SK-N-SH (cell line): Measurements from ENCODE around the gene SH3BP1. TPM values are rescaled to one million over a fixed set of nuclear protein-coding genes. Genes with fewer than 3 reads are reported as not detected.

Source experiments
- CTCF ChIA-PET: fragments of 300-600, 350-600 bp; formaldehyde crosslinking; extraction: SDS; loops from one replicate; lab custom pipeline; 2021; lab: Yijun Ruan, JAX
- POLR2A ChIA-PET: fragments of 350-600 bp; sonication (Branson Sonifier 250); formaldehyde crosslinking; extraction: SDS; loops from one replicate; lab custom pipeline; 2020; ENCODE audit warnings: antibody characterized with exemption, inconsistent platforms; lab: Yijun Ruan, JAX
- DNase-seq: peaks from one replicate; pipeline ENCODE4 v3.0.0; 2012
- H2AFZ ChIP-seq: fragments of 200-600 bp; sonication (generic); 2 replicates; pipeline ENCODE4 v1.8.1; 2016; ENCODE audit warnings: antibody characterized with exemption, mild to moderate bottlenecking, low read depth
- H3F3A ChIP-seq: fragments of 200-600 bp; sonication (generic); replicated peaks from 2 replicates; pipeline ENCODE3; 2016; ENCODE audit warnings: antibody characterized with exemption, mild to moderate bottlenecking; ENCODE audit not compliant: insufficient read depth
- H3K27ac ChIP-seq, 2 experiments: fragments of 200-500 bp in 1 of 2; fragments of 200-600 bp in 1 of 2; sonication (Bioruptor generic) in 1 of 2; sonication (generic), shearing (Covaris generic) in 1 of 2; 2 replicates each; pipeline versions ENCODE4 v1.5.1 to v1.6.1; 2014 to 2016; ENCODE audit warnings: low read depth in 2 of 2, inconsistent platforms in 1 of 2, low read length in 1 of 2, mild to moderate bottlenecking in 1 of 2, mixed read lengths in 1 of 2
- H3K27me3 ChIP-seq: fragments of 200-600 bp; sonication (generic), shearing (Covaris generic); 2 replicates; pipeline ENCODE4 v1.6.1; 2016; ENCODE audit warnings: mixed run types; ENCODE audit not compliant: insufficient read depth
- H3K36me3 ChIP-seq, 2 experiments: fragments of 200-500 bp in 1 of 2; fragments of 200-600 bp in 1 of 2; sonication (Bioruptor generic) in 1 of 2; sonication (generic) in 1 of 2; replicated peaks in 1 of 2; 2 replicates each; pipeline versions ENCODE3 to v1.5.1; 2014 to 2016; ENCODE audit warnings: low read length in 1 of 2, mild to moderate bottlenecking in 1 of 2; ENCODE audit not compliant: insufficient read depth in 2 of 2, control insufficient read depth in 1 of 2
- H3K4me1 ChIP-seq, 2 experiments: fragments of 200-500 bp in 1 of 2; fragments of 200-600 bp in 1 of 2; sonication (Bioruptor generic) in 1 of 2; sonication (generic), shearing (Covaris generic) in 1 of 2; 2 replicates each; pipeline versions ENCODE4 v1.5.1 to v1.6.1; 2014 to 2016; ENCODE audit warnings: low read depth in 1 of 2, low read length in 1 of 2, mixed run types in 1 of 2; ENCODE audit not compliant: insufficient read depth in 2 of 2, control insufficient read depth in 1 of 2
- H3K4me2 ChIP-seq: fragments of 200-600 bp; sonication (generic), shearing (Covaris generic); 2 replicates; pipeline ENCODE4 v1.6.1; 2017; ENCODE audit warnings: mixed run types
- H3K4me3 ChIP-seq, 2 experiments: fragments of 200-500 bp in 1 of 2; fragments of 200-600 bp in 1 of 2; sonication (Bioruptor generic) in 1 of 2; sonication (generic), shearing (Covaris generic) in 1 of 2; 2 replicates each; pipeline versions ENCODE4 v1.5.1 to v1.8.1; 2014 to 2016; ENCODE audit warnings: low read depth in 2 of 2, inconsistent platforms in 1 of 2, low read length in 1 of 2, mild to moderate bottlenecking in 1 of 2, mixed read lengths in 1 of 2, moderate library complexity in 1 of 2
- H3K79me2 ChIP-seq: fragments of 200-600 bp; sonication (generic); 2 replicates; pipeline ENCODE4 v1.8.1; 2017; ENCODE audit warnings: mild to moderate bottlenecking; ENCODE audit not compliant: insufficient read depth
- H3K9ac ChIP-seq: fragments of 200-600 bp; sonication (generic); 2 replicates; pipeline ENCODE4 v1.6.1; 2017; ENCODE audit warnings: mixed run types
- H3K9me2 ChIP-seq: fragments of 200-600 bp; sonication (generic); 2 replicates; pipeline ENCODE4 v1.6.1; 2017; ENCODE audit warnings: mixed run types
- H3K9me3 ChIP-seq: fragments of 200-600 bp; sonication (generic); 2 replicates; pipeline ENCODE4 v1.6.1; 2017; ENCODE audit warnings: mixed run types, mild to moderate bottlenecking, moderate library complexity
- H4K20me1 ChIP-seq: fragments of 200-600 bp; sonication (generic); 2 replicates; pipeline ENCODE4 v1.6.1; 2017; ENCODE audit warnings: mild to moderate bottlenecking, mixed run types; ENCODE audit not compliant: insufficient read depth
- CHD2 ChIP-seq: fragments of 150-350 bp; IDR thresholded peaks from 2 replicates; pipeline ENCODE4 v1.6.1; 2018; ENCODE audit warnings: low read length; ENCODE audit not compliant: partially characterized antibody
- EP300 ChIP-seq, 2 experiments: IDR thresholded peaks; 2 replicates each; pipeline versions ENCODE4 v1.4.0 to v1.6.1; 2012; ENCODE audit warnings: borderline replicate concordance in 1 of 2, low read depth in 1 of 2, low read length in 1 of 2
- EZH2phosphoT487 ChIP-seq: fragments of 200-600 bp; sonication (generic); IDR thresholded peaks from 2 replicates; pipeline ENCODE4 v1.6.1; 2017; ENCODE audit warnings: low read depth, mixed run types, mild to moderate bottlenecking, antibody characterized with exemption, moderate library complexity, borderline replicate concordance
- FOSL2 ChIP-seq: IDR thresholded peaks from 2 replicates; pipeline ENCODE4 v1.4.0; 2012; ENCODE audit warnings: low read depth, mild to moderate bottlenecking, moderate library complexity, borderline replicate concordance
- FOXJ3 ChIP-seq: sonication (generic); formaldehyde crosslinking; IDR thresholded peaks from 2 replicates; pipeline ENCODE4 v1.5.1; 2020; ENCODE audit warnings: mild to moderate bottlenecking, missing genetic modification reagents
- GABPA ChIP-seq: IDR thresholded peaks from 2 replicates; pipeline ENCODE4 v1.4.0; 2012; ENCODE audit warnings: low read depth, mild to moderate bottlenecking
- GATA2 ChIP-seq: sonication (generic); formaldehyde crosslinking; IDR thresholded peaks from 2 replicates; pipeline ENCODE4 v1.5.0; 2020; ENCODE audit warnings: mild to moderate bottlenecking, missing genetic modification reagents
- MEF2A ChIP-seq: IDR thresholded peaks from 2 replicates; pipeline ENCODE4 v1.4.0; 2012; ENCODE audit warnings: low read depth, borderline replicate concordance
- NFIC ChIP-seq: IDR thresholded peaks from 2 replicates; pipeline ENCODE4 v1.4.0; 2012; ENCODE audit warnings: borderline replicate concordance
- POLR2AphosphoS5 ChIP-seq: IDR thresholded peaks from 2 replicates; pipeline ENCODE4 v1.6.1; 2012; ENCODE audit warnings: low read depth, low read length
- RCOR1 ChIP-seq: fragments of 150-350 bp; IDR thresholded peaks from 2 replicates; pipeline ENCODE4 v1.6.1; 2017; ENCODE audit warnings: antibody characterized with exemption, low read length
- RFX5 ChIP-seq: IDR thresholded peaks from 2 replicates; pipeline ENCODE4 v1.6.1; 2012; ENCODE audit warnings: mild to moderate bottlenecking, improper control_type of control experiment, low read length
- RXRA ChIP-seq: IDR thresholded peaks from 2 replicates; pipeline ENCODE4 v1.4.0; 2012; ENCODE audit warnings: low read depth, mild to moderate bottlenecking, borderline replicate concordance
- SIN3A ChIP-seq: IDR thresholded peaks from 2 replicates; pipeline ENCODE4 v1.6.1; 2012; ENCODE audit warnings: low read depth, mild to moderate bottlenecking, low read length, moderate library complexity, borderline replicate concordance
- SMC3 ChIP-seq: IDR thresholded peaks from 2 replicates; pipeline ENCODE4 v1.6.1; 2012; ENCODE audit warnings: low read depth, low read length, improper control_type of control experiment
- TAF1 ChIP-seq: IDR thresholded peaks from 2 replicates; pipeline ENCODE4 v1.6.1; 2012; ENCODE audit warnings: low read depth, mild to moderate bottlenecking, low read length, moderate library complexity, borderline replicate concordance
- YY1 ChIP-seq: IDR thresholded peaks from 2 replicates; pipeline ENCODE4 v1.4.0; 2012; ENCODE audit warnings: low read depth, mild to moderate bottlenecking
- WGBS: methylation state at CpG from one replicate; pipeline ENCODE4 v1.1.6; 2017; ENCODE audit warnings: low lambda C conversion rate; 5-methylcytosine and 5-hydroxymethylcytosine counted together
- polyA plus RNA-seq, 3 experiments: library from polyadenylated mRNA; depleted of rRNA; stranded (reverse); fragments of >200 nt; gene quantifications; 2 replicates each; pipeline ENCODE4 v1.2.3, GENCODE V29; 2012
- TF ChIP-seq, protein P1 (sequence below): IDR thresholded peaks from 2 replicates; pipeline ENCODE4; 2012
- TF ChIP-seq, protein P2 (sequence below): fragments of 150-350 bp; IDR thresholded peaks from 2 replicates; pipeline ENCODE4 v1.6.1; 2017; ENCODE audit warnings: antibody characterized with exemption, low read length, low read depth, borderline replicate concordance
- TF ChIP-seq, protein P3 (sequence below): IDR thresholded peaks from 2 replicates; pipeline ENCODE4 v1.4.0; 2012; ENCODE audit warnings: low read depth

The SH3BP1 gene
- polyA plus RNA-seq, 1 of the 3 experiments (the other 2 are of a cell fraction) = 8.9 TPM

DNA sequence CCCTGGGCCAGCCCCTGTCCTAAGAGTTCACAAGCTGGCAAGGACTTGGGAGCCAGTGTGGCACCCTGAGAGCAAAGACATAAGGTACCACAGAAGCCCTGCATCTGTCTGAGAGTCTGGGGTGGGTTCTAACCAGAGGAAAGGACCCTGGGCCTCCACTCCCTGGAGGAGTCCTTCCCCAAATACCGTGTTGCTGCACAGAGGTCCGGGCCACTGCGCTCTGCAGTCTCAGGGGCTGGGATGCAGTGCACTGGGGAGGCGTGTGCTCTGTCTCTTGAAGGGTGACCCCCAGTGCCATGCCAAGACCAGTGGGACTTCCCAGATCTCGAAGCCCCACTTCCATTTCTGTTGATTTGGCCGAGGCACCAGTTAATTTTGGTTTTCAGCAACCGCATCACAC, 4.3 kb upstream of the SH3BP1 start:
- no peak for DNase-seq
- TF ChIP-seq YY1 (no peak), GATA2 (CRISPR knock-in tag) (no peak), GABPA (no peak), RXRA (no peak), RFX5 (no peak), RCOR1 (no peak), EZH2phosphoT487 (no peak), NFIC (no peak), CHD2 (no peak), SIN3A (no peak), TAF1 (no peak), FOSL2 (no peak), EP300 (IDR thresholded peaks at IDR 0.05; ENCODE audit: borderline replicate concordance in 1 of 2, low read depth in 1 of 2, low read length in 1 of 2) (no peak), POLR2AphosphoS5 (no peak), SMC3 (no peak), MEF2A (no peak), FOXJ3 (CRISPR knock-in tag) (no peak)
- TF ChIP-seq, protein P1, sequence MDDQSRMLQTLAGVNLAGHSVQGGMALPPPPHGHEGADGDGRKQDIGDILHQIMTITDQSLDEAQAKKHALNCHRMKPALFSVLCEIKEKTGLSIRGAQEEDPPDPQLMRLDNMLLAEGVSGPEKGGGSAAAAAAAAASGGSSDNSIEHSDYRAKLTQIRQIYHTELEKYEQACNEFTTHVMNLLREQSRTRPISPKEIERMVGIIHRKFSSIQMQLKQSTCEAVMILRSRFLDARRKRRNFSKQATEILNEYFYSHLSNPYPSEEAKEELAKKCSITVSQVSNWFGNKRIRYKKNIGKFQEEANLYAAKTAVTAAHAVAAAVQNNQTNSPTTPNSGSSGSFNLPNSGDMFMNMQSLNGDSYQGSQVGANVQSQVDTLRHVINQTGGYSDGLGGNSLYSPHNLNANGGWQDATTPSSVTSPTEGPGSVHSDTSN = no peak
- TF ChIP-seq, protein P2, sequence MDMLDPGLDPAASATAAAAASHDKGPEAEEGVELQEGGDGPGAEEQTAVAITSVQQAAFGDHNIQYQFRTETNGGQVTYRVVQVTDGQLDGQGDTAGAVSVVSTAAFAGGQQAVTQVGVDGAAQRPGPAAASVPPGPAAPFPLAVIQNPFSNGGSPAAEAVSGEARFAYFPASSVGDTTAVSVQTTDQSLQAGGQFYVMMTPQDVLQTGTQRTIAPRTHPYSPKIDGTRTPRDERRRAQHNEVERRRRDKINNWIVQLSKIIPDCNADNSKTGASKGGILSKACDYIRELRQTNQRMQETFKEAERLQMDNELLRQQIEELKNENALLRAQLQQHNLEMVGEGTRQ = no peak
- TF ChIP-seq, protein P3, sequence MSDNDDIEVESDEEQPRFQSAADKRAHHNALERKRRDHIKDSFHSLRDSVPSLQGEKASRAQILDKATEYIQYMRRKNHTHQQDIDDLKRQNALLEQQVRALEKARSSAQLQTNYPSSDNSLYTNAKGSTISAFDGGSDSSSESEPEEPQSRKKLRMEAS = no peak
- TF ChIP-seq, all 33 proteins: peak for 0
- Histone ChIP-seq H3K4me1 (peaks cover 23 to 58% of the 10 kb centered on the region in 2 experiments), H3K9ac (no peak overlapping the region), H4K20me1 (no peaks in the 10 kb centered on the region), H2AFZ (no peak overlapping the region), H3K36me3 (peaks cover 0 to 9% of the 10 kb centered on the region in 2 experiments), H3K9me2 (no peaks in the 10 kb centered on the region), H3K27me3 (no peaks in the 10 kb centered on the region), H3K9me3 (no peaks in the 10 kb centered on the region), H3K4me3 (no peak overlapping the region), H3F3A (peaks cover 14% of the 10 kb centered on the region), H3K27ac (peak overlapping the region; percentile 69 to 98; a peak in 3 of 4 replicates), H3K4me2 (no peak overlapping the region), H3K79me2 (0 out of 2 replicates have a peak, but pooled peaks cover under 1% of the 10 kb centered on the region)
- WGBS = 100% methylated on average over 2 of the region's 7 CpGs
- ChIA-PET CTCF (interaction anchor here (0.8 to 34.3 kb wide), 10 partner anchors 9 to 113 kb away, joined by 3 to 898 read pairs (median 16); partner anchors contain the start of genes LGALS1, NOL12, PDXP and TRIOBP), POLR2A (interaction anchor here (2.0 to 2.8 kb wide), 4 partner anchors 8 to 46 kb away, joined by 6 to 16 read pairs (median 10); partner anchors contain the start of gene PDXP)
